H1 (cell line): Measurements from ENCODE around the gene ATP6V1C2. TPM values are rescaled to one million over a fixed set of nuclear protein-coding genes. Genes with fewer than 3 reads are reported as not detected.

Experiments
- CTCF ChIA-PET: fragments of 300-600 bp; sonication (Branson Sonifier 250); formaldehyde crosslinking; loops from one replicate; lab custom pipeline; 2021; ENCODE audit not compliant: partially characterized antibody; lab: Charles Lee
- POLR2A ChIA-PET: fragments of 300-600 bp; sonication (Branson Sonifier 250); formaldehyde crosslinking; loops from one replicate; lab custom pipeline; 2021; ENCODE audit warnings: inconsistent platforms; ENCODE audit not compliant: partially characterized antibody; lab: Charles Lee
- DNase-seq, 2 experiments: peaks; one replicate each; pipeline versions ENCODE4 v3.0.0 to v3.0.0-alpha.2; 2010 to 2022; ENCODE audit warnings: low spot score in 2 of 2, low read depth in 1 of 2, mixed read lengths in 1 of 2
- FAIRE-seq: peaks from 2 replicates; lab custom pipeline; 2011; peaks lifted over from hg19 to GRCh38; lab: Jason Lieb, UNC
- H2AFZ ChIP-seq: 2 replicates; pipeline ENCODE4 v1.8.1; 2012; ENCODE audit warnings: low read length, inconsistent platforms
- H2AK5ac ChIP-seq: 2 replicates; pipeline ENCODE4 v1.6.1; 2013; ENCODE audit warnings: low read depth, low read length
- H2BK120ac ChIP-seq: replicated peaks from 2 replicates; pipeline ENCODE3; 2013; ENCODE audit warnings: low read depth, low read length, inconsistent platforms
- H2BK12ac ChIP-seq: 2 replicates; pipeline ENCODE4 v1.6.1; 2013; ENCODE audit warnings: low read depth, low read length
- H2BK15ac ChIP-seq: 2 replicates; pipeline ENCODE4 v1.6.1; 2013; ENCODE audit warnings: low read length
- H2BK20ac ChIP-seq: 2 replicates; pipeline ENCODE4 v1.6.1; 2013; ENCODE audit warnings: low read length
- H2BK5ac ChIP-seq: 2 replicates; pipeline ENCODE4 v1.6.1; 2013; ENCODE audit warnings: low read depth, low read length
- H3K14ac ChIP-seq: 2 replicates; pipeline ENCODE4 v1.6.1; 2013; ENCODE audit warnings: inconsistent platforms; ENCODE audit not compliant: insufficient read length
- H3K18ac ChIP-seq: 2 replicates; pipeline ENCODE4 v1.6.1; 2013; ENCODE audit warnings: low read length; ENCODE audit errors: extremely low read depth
- H3K23ac ChIP-seq: 2 replicates; pipeline ENCODE4 v1.6.1; 2013; ENCODE audit warnings: inconsistent platforms; ENCODE audit not compliant: insufficient read length
- H3K23me2 ChIP-seq: 2 replicates; pipeline ENCODE4 v1.6.1; 2013; ENCODE audit warnings: low read depth, low read length
- H3K27ac ChIP-seq: 2 replicates; pipeline ENCODE4 v1.6.1; 2011; ENCODE audit warnings: low read depth, low read length, inconsistent platforms
- H3K27me3 ChIP-seq, 4 experiments: replicated peaks in 1 of 4; 1 replicate in 1 of 4; 2 replicates in 3 of 4; pipeline versions ENCODE4 v1.6.1 to v1.8.1; 2011 to 2013; ENCODE audit warnings: low read length in 3 of 4, mild to moderate bottlenecking in 3 of 4, inconsistent platforms in 2 of 4, mixed read lengths in 2 of 4, moderate library complexity in 1 of 4; ENCODE audit not compliant: control insufficient read depth in 3 of 4, insufficient read depth in 3 of 4; ENCODE audit errors: extremely low read depth in 1 of 4
- H3K36me3 ChIP-seq, 4 experiments: 2 replicates each; pipeline versions ENCODE4 v1.6.1 to v1.8.1; 2011 to 2013; ENCODE audit warnings: mild to moderate bottlenecking in 4 of 4, low read length in 3 of 4, moderate library complexity in 2 of 4, control low read depth in 1 of 4, inconsistent platforms in 1 of 4; ENCODE audit not compliant: insufficient read depth in 4 of 4, control insufficient read depth in 2 of 4
- H3K4ac ChIP-seq: replicated peaks from 2 replicates; pipeline ENCODE3; 2013; ENCODE audit warnings: low read length, low read depth, mixed read lengths, inconsistent platforms; ENCODE audit not compliant: insufficient read length
- H3K4me1 ChIP-seq, 4 experiments: replicated peaks in 1 of 4; 1 replicate in 1 of 4; 2 replicates in 3 of 4; pipeline versions ENCODE4 v1.6.1 to v1.8.1; 2011 to 2013; ENCODE audit warnings: low read length in 3 of 4, inconsistent platforms in 2 of 4, mixed read lengths in 1 of 4; ENCODE audit not compliant: insufficient read depth in 4 of 4, control insufficient read depth in 3 of 4
- H3K4me2 ChIP-seq, 2 experiments: 2 replicates each; pipeline versions ENCODE4 v1.6.1 to v1.8.1; 2011 to 2013; ENCODE audit warnings: low read depth in 2 of 2, low read length in 2 of 2, control low read depth in 1 of 2, inconsistent platforms in 1 of 2, mild to moderate bottlenecking in 1 of 2; ENCODE audit not compliant: insufficient read depth in 1 of 2
- H3K4me3 ChIP-seq, 4 experiments: fragments of 200-600, 300-600 bp in 1 of 4; sonication (generic), shearing (Covaris generic), sonication (Bioruptor Twin) in 1 of 4; 2 replicates each; pipeline versions ENCODE4 v1.5.1 to v1.8.1; 2011 to 2016; ENCODE audit warnings: low read length in 4 of 4, low read depth in 3 of 4, control low read depth in 2 of 4, inconsistent platforms in 2 of 4, mild to moderate bottlenecking in 2 of 4, mixed read lengths in 1 of 4, moderate library complexity in 1 of 4; ENCODE audit not compliant: insufficient read depth in 2 of 4; ENCODE audit errors: extremely low read depth in 1 of 4
- H3K56ac ChIP-seq: replicated peaks from 2 replicates; pipeline ENCODE3; 2013; ENCODE audit warnings: low read depth, mild to moderate bottlenecking, mixed read lengths, low read length, inconsistent platforms; ENCODE audit not compliant: insufficient read length
- H3K79me1 ChIP-seq: 2 replicates; pipeline ENCODE4 v1.6.1; 2013; ENCODE audit warnings: low read depth, low read length, control low read depth
- H3K79me2 ChIP-seq, 2 experiments: 2 replicates each; pipeline versions ENCODE4 v1.6.1 to v1.8.1; 2012 to 2013; ENCODE audit warnings: low read length in 2 of 2, mild to moderate bottlenecking in 2 of 2, inconsistent platforms in 1 of 2; ENCODE audit not compliant: insufficient read depth in 2 of 2, control insufficient read depth in 1 of 2
- H3K9ac ChIP-seq, 4 experiments: replicated peaks in 1 of 4; 1 replicate in 1 of 4; 2 replicates in 3 of 4; pipeline versions ENCODE4 v1.6.1 to v1.8.1; 2011 to 2013; ENCODE audit warnings: low read depth in 3 of 4, low read length in 3 of 4, control low read depth in 2 of 4, mild to moderate bottlenecking in 2 of 4, moderate library complexity in 2 of 4, inconsistent platforms in 1 of 4; ENCODE audit errors: extremely low read depth in 1 of 4
- H3K9me3 ChIP-seq, 2 experiments: 2 replicates each; pipeline versions ENCODE4 v1.6.1 to v1.8.1; 2012 to 2013; ENCODE audit warnings: mild to moderate bottlenecking in 2 of 2, moderate library complexity in 2 of 2, control low read depth in 1 of 2, inconsistent platforms in 1 of 2, low read depth in 1 of 2, low read length in 1 of 2, mixed read lengths in 1 of 2; ENCODE audit not compliant: insufficient read depth in 2 of 2
- H4K20me1 ChIP-seq, 2 experiments: replicated peaks in 1 of 2; 2 replicates each; pipeline versions ENCODE3 to v1.8.1; 2011 to 2013; ENCODE audit warnings: inconsistent platforms in 2 of 2, low read length in 2 of 2, mild to moderate bottlenecking in 1 of 2; ENCODE audit not compliant: insufficient read depth in 2 of 2, control insufficient read depth in 1 of 2
- H4K5ac ChIP-seq: 2 replicates; pipeline ENCODE4 v1.6.1; 2013; ENCODE audit warnings: low read length, low read depth, mixed read lengths, inconsistent platforms; ENCODE audit not compliant: insufficient read length
- H4K8ac ChIP-seq: 2 replicates; pipeline ENCODE4 v1.8.0; 2013; ENCODE audit warnings: mild to moderate bottlenecking, moderate library complexity, low read length, inconsistent platforms; ENCODE audit not compliant: insufficient read depth; ENCODE audit errors: extremely low read depth
- H4K91ac ChIP-seq: replicated peaks from 2 replicates; pipeline ENCODE3; 2013; ENCODE audit warnings: low read length, mixed read lengths, inconsistent platforms; ENCODE audit not compliant: insufficient read length
- ASH2L ChIP-seq: fragments of 200-600, 300-600 bp; sonication (generic); IDR thresholded peaks from one replicate; pipeline ENCODE4 v1.7.1; 2017; ENCODE audit warnings: low read length
- CEBPB ChIP-seq: IDR thresholded peaks from 2 replicates; pipeline ENCODE4 v1.6.1; 2012; ENCODE audit warnings: low read depth, low read length
- CHD2 ChIP-seq: IDR thresholded peaks from 2 replicates; pipeline ENCODE4 v1.6.1; 2012; ENCODE audit warnings: low read length, improper control_type of control experiment
- CTBP2 ChIP-seq: IDR thresholded peaks from 2 replicates; pipeline ENCODE4 v1.7.0; 2011; ENCODE audit warnings: borderline replicate concordance, mild to moderate bottlenecking, moderate library complexity, mixed read lengths, low read length; ENCODE audit not compliant: insufficient read depth, insufficient read length
- EGR1 ChIP-seq: IDR thresholded peaks from 2 replicates; pipeline ENCODE4 v1.6.1; 2011; ENCODE audit warnings: low read depth, low read length, borderline replicate concordance
- HDAC2 ChIP-seq, 2 experiments: fragments of 300-600 bp in 1 of 2; sonication (generic) in 1 of 2; IDR thresholded peaks; 2 replicates each; pipeline ENCODE4 v1.6.1; 2011 to 2012; ENCODE audit warnings: low read depth in 2 of 2, low read length in 2 of 2, mild to moderate bottlenecking in 2 of 2, moderate library complexity in 2 of 2, borderline replicate concordance in 1 of 2, inconsistent platforms in 1 of 2
- NRF1 ChIP-seq: IDR thresholded peaks from 2 replicates; pipeline ENCODE4 v1.6.1; 2011; ENCODE audit warnings: mild to moderate bottlenecking, low read depth, low read length, improper control_type of control experiment
- POLR2AphosphoS5 ChIP-seq: IDR thresholded peaks from 2 replicates; pipeline ENCODE4 v1.6.1; 2011; ENCODE audit warnings: low read depth, low read length
- SAP30 ChIP-seq: fragments of 300-600 bp; sonication (generic); IDR thresholded peaks from 2 replicates; pipeline ENCODE4 v1.7.1; 2012; ENCODE audit warnings: low read length, moderate library complexity, mild to moderate bottlenecking, inconsistent platforms; ENCODE audit not compliant: insufficient read depth, insufficient replicate concordance
- SP4 ChIP-seq: IDR thresholded peaks from 2 replicates; pipeline ENCODE4 v1.6.1; 2012; ENCODE audit warnings: low read length, inconsistent platforms
- YY1 ChIP-seq: IDR thresholded peaks from 2 replicates; pipeline ENCODE4 v1.6.1; 2011; ENCODE audit warnings: low read depth, mild to moderate bottlenecking, low read length
- WGBS, 2 experiments: shearing (Covaris generic) in 1 of 2; methylation state at CpG; one replicate each; pipeline versions ENCODE4 v1.1.6 to v1.1.7; 2013 to 2015; ENCODE audit warnings: low lambda C conversion rate in 2 of 2, mixed read lengths in 2 of 2, inconsistent platforms in 1 of 2, low coverage in 1 of 2, missing lambda C conversion rate in 1 of 2; ENCODE audit not compliant: insufficient replicate concordance in 2 of 2, insufficient coverage in 1 of 2, insufficient read length in 1 of 2; ENCODE audit errors: extremely low coverage in 1 of 2, missing lambda C conversion rate in 1 of 2; 5-methylcytosine and 5-hydroxymethylcytosine counted together
- polyA plus RNA-seq, 7 experiments: library from polyadenylated mRNA; depleted of rRNA in 3 of 7; stranded (reverse) in 5 of 7; unstranded in 2 of 7; fragments of >200 nt in 5 of 7; fragments of 200-250 nt in 2 of 7; gene quantifications; 1 replicate in 5 of 7; 2 replicates in 1 of 7; 4 replicates in 1 of 7; pipeline versions ENCODE4 v1.2.1 to v1.2.3, GENCODE V29; 2011 to 2013; ENCODE audit warnings: missing spikeins in 2 of 7, mixed read lengths in 2 of 7
- total RNA-seq: library from RNA; stranded (reverse); fragmentation: NEBNext Ultra II Directional; extraction: Animal tissue kit (Norgen Biotek cat#: 25700); gene quantifications from 2 replicates; pipeline ENCODE4 v1.2.1, GENCODE V29; 2021

The ATP6V1C2 gene
- total and polyA plus RNA-seq, 2 of the 8 experiments (the other 6 are each of a cell fraction or from before 2014, with no cell fraction given) = 0.29 to 0.74 TPM

GRCh38 chr2:10788855-10789254, 67.4 kb downstream of the ATP6V1C2 start:
- no peak overlapping the region for H2AFZ ChIP-seq
- TF ChIP-seq HDAC2 (IDR thresholded peaks at IDR 0.05; ENCODE audit: borderline replicate concordance in 1 of 2, low read depth in 2 of 2, low read length in 2 of 2) (no peak), NRF1 (no peak), YY1 (no peak), SAP30 (no peak), EGR1 (no peak), CEBPB (no peak), SP4 (no peak), CHD2 (no peak), ASH2L (no peak), POLR2AphosphoS5 (no peak), CTBP2 (no peak)

More at GRCh38 chr2:10788855-10789254, 67.4 kb downstream of the ATP6V1C2 start:
- H4K20me1 ChIP-seq = peaks cover 7 to 17% of the 10 kb centered on the region in 2 experiments
- no peak overlapping the region for H3K23ac ChIP-seq
- H2BK120ac ChIP-seq = no peak overlapping the region
- ChIA-PET POLR2A (interaction anchor here (0.6 kb wide), 1 partner anchor 384 kb away, joined by 3 read pairs; no protein-coding TSS in a partner anchor), CTCF (interaction anchor here (0.6 to 2.1 kb wide), 13 partner anchors 10 to 343 kb away, joined by 3 to 9 read pairs (median 3); no protein-coding TSS in a partner anchor)
- no peak overlapping the region for H2BK12ac ChIP-seq
- no peaks in the 10 kb centered on the region for H3K4me1 ChIP-seq
- H3K9me3 ChIP-seq = no peaks in the 10 kb centered on the region
- no peak overlapping the region for H3K4me2 ChIP-seq
- H3K36me3 ChIP-seq = peaks cover 50 to 96% (median 82%) of the 10 kb centered on the region in 4 experiments
- H4K8ac ChIP-seq = no peak overlapping the region
- DNase-seq (no peak), FAIRE-seq (no peak)
- no peak overlapping the region for H2AK5ac ChIP-seq
- no peak overlapping the region for H3K27ac ChIP-seq
- peaks cover 0 to 4% of the 10 kb centered on the region in 2 experiments; a peak in 1 of 4 replicates for H3K79me2 ChIP-seq
- H3K79me1 ChIP-seq = peaks cover 9% of the 10 kb centered on the region
- WGBS, 2 experiments = 96% methylated on average over 8 of the region's 8 CpGs; no CpG with 5 or more reads in 1 of the 2 experiments
- H2BK15ac ChIP-seq = no peak overlapping the region
- H2BK20ac ChIP-seq = no peak overlapping the region
- no peak overlapping the region for H4K91ac ChIP-seq
- no peak overlapping the region for H3K4ac ChIP-seq
- no peaks in the 10 kb centered on the region for H3K23me2 ChIP-seq
- H3K56ac ChIP-seq = no peak overlapping the region
- H3K4me3 ChIP-seq = no peak overlapping the region
- H3K9ac ChIP-seq = no peak overlapping the region
- H3K14ac ChIP-seq = no peak overlapping the region
- no peak overlapping the region for H4K5ac ChIP-seq
- no peak overlapping the region for H2BK5ac ChIP-seq
- no peak overlapping the region for H3K18ac ChIP-seq
- H3K27me3 ChIP-seq = no peaks in the 10 kb centered on the region
